Peyer's patch (tissue), 4 donors: ENCODE results near the gene EVL.

Experiments used
- POLR2A ChIP-seq, 2 donors: fragments of 450-650 bp; IDR thresholded peaks; one replicate each; pipeline ENCODE4 v1.5.1; 2017; ENCODE audit warnings: antibody characterized with exemption in 2 of 2, mild to moderate bottlenecking in 2 of 2, moderate library complexity in 2 of 2
- TF ChIP-seq, protein P1 (sequence below), 6 experiments: fragments of 450-650 bp in 4 of 6; fragments of 200-600 bp in 2 of 6; sonication (generic) in 1 of 6; IDR thresholded peaks; one replicate each; pipeline ENCODE4 v1.5.1; 2017 to 2019; ENCODE audit warnings: antibody characterized with exemption in 6 of 6, mild to moderate bottlenecking in 3 of 6, moderate library complexity in 1 of 6

DNA sequence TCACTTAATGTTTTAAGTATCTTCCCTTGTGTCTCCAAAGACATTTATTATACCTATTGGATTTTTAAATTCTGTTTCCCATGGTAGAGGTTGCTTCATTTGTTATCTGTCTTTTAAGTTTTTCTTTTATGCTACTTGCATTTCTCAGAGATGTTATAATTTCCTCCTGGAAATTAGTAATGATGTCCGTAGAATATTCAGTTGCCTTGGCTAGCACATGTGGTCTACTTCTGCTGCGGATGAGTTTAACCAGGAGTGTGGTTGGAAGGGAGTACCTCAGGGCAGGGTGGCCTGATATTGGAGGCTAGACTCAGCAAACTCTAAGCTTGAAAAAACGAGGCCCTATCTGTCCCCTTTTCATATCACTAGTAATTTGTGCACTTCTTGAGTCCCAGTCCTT, 8.8 kb upstream of the EVL start:
- TF ChIP-seq, protein P1, sequence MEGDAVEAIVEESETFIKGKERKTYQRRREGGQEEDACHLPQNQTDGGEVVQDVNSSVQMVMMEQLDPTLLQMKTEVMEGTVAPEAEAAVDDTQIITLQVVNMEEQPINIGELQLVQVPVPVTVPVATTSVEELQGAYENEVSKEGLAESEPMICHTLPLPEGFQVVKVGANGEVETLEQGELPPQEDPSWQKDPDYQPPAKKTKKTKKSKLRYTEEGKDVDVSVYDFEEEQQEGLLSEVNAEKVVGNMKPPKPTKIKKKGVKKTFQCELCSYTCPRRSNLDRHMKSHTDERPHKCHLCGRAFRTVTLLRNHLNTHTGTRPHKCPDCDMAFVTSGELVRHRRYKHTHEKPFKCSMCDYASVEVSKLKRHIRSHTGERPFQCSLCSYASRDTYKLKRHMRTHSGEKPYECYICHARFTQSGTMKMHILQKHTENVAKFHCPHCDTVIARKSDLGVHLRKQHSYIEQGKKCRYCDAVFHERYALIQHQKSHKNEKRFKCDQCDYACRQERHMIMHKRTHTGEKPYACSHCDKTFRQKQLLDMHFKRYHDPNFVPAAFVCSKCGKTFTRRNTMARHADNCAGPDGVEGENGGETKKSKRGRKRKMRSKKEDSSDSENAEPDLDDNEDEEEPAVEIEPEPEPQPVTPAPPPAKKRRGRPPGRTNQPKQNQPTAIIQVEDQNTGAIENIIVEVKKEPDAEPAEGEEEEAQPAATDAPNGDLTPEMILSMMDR (IDR thresholded peaks at IDR 0.05) = no peak
- TF ChIP-seq POLR2A (IDR thresholded peaks at IDR 0.05) = no peak
